KMS-11 (cell line): ENCODE results near the gene BRMS1L.
"Not testable (repeated sequence)": the region's sequence is repeated elsewhere in the genome, so short reads cannot be mapped to it uniquely, and the experiment has no call there.

Experiments used
- H2AFZ ChIP-seq: fragments of 200-600 bp; sonication (generic); 2 replicates; pipeline ENCODE4 v1.6.1; 2016; ENCODE audit warnings: antibody characterized with exemption, mixed run types, low read depth
- H3K27ac ChIP-seq: fragments of 200-600 bp; sonication (generic); 2 replicates; pipeline ENCODE4 v1.6.1; 2016; ENCODE audit warnings: mild to moderate bottlenecking, mixed run types
- H3K27me3 ChIP-seq: fragments of 200-600 bp; sonication (generic); 2 replicates; pipeline ENCODE4 v1.6.1; 2017; ENCODE audit warnings: mild to moderate bottlenecking, low read depth, mixed run types, moderate library complexity; ENCODE audit not compliant: insufficient read depth
- H3K36me3 ChIP-seq: fragments of 200-600 bp; sonication (generic); 2 replicates; pipeline ENCODE4 v1.6.1; 2017; ENCODE audit warnings: mild to moderate bottlenecking, mixed run types; ENCODE audit not compliant: insufficient read depth
- H3K4me1 ChIP-seq: fragments of 200-600 bp; sonication (generic); 2 replicates; pipeline ENCODE4 v1.6.1; 2016; ENCODE audit warnings: mild to moderate bottlenecking, low read depth, mixed run types; ENCODE audit not compliant: poor library complexity, severe bottlenecking
- H3K4me2 ChIP-seq: fragments of 200-600 bp; sonication (generic); 2 replicates; pipeline ENCODE4 v1.7.0; 2016; ENCODE audit warnings: mild to moderate bottlenecking, mixed run types
- H3K4me3 ChIP-seq: fragments of 200-600 bp; sonication (generic); IDR thresholded peaks from 2 replicates; pipeline ENCODE4 v1.6.1; 2017; ENCODE audit warnings: low read depth, low read length, mixed read lengths; ENCODE audit not compliant: insufficient read depth
- H3K79me2 ChIP-seq: fragments of 200-600 bp; sonication (generic); 2 replicates; pipeline ENCODE4 v1.6.1; 2016; ENCODE audit warnings: low read depth, mixed run types; ENCODE audit not compliant: insufficient read depth
- H3K9ac ChIP-seq: fragments of 200-600 bp; sonication (generic); 2 replicates; pipeline ENCODE4 v1.6.1; 2016; ENCODE audit warnings: mild to moderate bottlenecking, mixed run types
- H4K20me1 ChIP-seq: fragments of 200-600 bp; sonication (generic); 2 replicates; pipeline ENCODE4 v1.6.1; 2016; ENCODE audit warnings: mild to moderate bottlenecking, mixed run types; ENCODE audit not compliant: insufficient read depth
- TF ChIP-seq, protein P1 (sequence below): fragments of 200-600 bp; sonication (generic); conservative IDR thresholded peaks from 2 replicates; pipeline ENCODE4 v1.6.1; 2017; ENCODE audit warnings: low read depth, mild to moderate bottlenecking, antibody characterized with exemption, low read length, moderate library complexity, mixed read lengths

Gene BRMS1L

DNA sequence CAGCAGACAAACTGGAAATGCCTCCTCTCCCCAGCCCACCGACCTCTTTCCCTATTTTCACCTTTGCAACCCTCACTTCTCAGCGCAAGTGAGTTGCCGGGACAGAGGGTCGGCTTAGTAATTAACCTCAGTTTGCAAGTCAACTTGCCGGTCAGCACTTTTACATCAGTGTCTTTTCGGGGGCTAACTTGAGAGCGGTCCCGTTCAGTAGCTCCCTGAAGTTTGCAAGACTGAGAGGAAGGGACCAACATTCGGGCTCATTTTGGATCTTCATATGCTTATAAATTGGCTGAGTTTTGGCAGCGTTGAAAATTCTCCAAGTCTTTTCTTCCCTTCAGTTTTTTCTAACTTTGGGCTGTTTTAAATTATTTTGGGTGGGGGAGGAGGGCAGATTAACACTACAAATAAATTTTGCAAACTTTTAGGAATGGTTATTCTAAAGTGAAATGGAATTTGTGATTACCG is 846 bp downstream of the BRMS1L start:
- TF ChIP-seq, protein P1, sequence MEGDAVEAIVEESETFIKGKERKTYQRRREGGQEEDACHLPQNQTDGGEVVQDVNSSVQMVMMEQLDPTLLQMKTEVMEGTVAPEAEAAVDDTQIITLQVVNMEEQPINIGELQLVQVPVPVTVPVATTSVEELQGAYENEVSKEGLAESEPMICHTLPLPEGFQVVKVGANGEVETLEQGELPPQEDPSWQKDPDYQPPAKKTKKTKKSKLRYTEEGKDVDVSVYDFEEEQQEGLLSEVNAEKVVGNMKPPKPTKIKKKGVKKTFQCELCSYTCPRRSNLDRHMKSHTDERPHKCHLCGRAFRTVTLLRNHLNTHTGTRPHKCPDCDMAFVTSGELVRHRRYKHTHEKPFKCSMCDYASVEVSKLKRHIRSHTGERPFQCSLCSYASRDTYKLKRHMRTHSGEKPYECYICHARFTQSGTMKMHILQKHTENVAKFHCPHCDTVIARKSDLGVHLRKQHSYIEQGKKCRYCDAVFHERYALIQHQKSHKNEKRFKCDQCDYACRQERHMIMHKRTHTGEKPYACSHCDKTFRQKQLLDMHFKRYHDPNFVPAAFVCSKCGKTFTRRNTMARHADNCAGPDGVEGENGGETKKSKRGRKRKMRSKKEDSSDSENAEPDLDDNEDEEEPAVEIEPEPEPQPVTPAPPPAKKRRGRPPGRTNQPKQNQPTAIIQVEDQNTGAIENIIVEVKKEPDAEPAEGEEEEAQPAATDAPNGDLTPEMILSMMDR: no peak
- Histone ChIP-seq H3K79me2 (peaks cover 17% of the 10 kb centered on the region; the same call in 1 of the 2 replicates), H3K9ac (no peak overlapping the region; the same call in 1 of the 2 replicates), H3K27me3 (no peaks in the 10 kb centered on the region), H3K4me2 (peak overlapping the region; percentile 58), H3K27ac (no peak overlapping the region), H3K36me3 (no peaks in the 10 kb centered on the region), H3K4me1 (peaks cover 4% of the 10 kb centered on the region), H4K20me1 (no peaks in the 10 kb centered on the region), H2AFZ (peak overlapping the region; percentile 55; the same call in 1 of the 2 replicates), H3K4me3 (no peak overlapping the region)

DNA sequence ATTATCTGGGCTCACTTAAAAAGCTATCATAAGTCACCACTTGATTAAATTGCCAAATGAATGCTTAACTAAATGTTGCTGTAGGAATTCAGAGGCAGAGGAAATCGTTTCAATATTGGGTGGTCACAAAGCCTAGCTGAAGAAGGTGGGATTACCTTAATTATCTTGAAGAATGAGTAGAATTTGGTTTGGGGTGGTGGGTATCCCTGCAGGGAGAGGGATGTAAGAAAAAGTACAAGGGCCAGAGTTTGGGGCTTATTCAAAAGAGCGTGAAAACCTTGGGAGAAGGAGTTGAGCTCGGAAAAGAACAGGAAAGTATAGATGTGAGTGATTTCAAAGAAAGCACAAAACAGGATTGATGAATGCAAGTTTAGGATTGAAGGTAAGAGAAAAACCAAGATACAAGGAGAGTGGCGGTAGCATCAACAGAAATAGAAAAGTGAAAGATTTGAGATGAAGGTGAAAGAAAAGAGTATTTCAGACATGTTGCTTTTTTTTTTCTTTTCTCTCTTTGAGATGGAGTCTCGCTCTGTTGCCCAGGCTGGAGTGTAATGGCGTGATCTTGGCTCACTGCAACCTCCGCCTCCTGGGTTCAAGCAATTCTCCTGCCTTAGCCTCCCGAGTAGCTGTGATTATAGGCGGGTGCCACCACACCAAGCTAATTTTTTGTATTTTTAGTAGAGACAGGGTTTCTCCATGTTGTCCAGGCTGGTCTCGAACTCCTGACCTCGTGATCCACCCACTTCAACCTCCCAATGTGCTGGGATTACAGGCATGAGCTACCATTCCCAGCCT is 1.7 kb downstream of the BRMS1L start:
- Histone ChIP-seq H3K27ac (no peak overlapping the region), H3K4me3 (no peak overlapping the region), H3K9ac (no peak overlapping the region), H3K36me3 (no peaks in the 10 kb centered on the region), H3K27me3 (no peaks in the 10 kb centered on the region), H2AFZ (no peak overlapping the region), H3K4me2 (peak overlapping the region; percentile 58), H3K4me1 (peaks cover 4% of the 10 kb centered on the region), H4K20me1 (no peaks in the 10 kb centered on the region), H3K79me2 (peaks cover 17% of the 10 kb centered on the region; the same call in 1 of the 2 replicates)
- TF ChIP-seq, protein P1: no peak

DNA sequence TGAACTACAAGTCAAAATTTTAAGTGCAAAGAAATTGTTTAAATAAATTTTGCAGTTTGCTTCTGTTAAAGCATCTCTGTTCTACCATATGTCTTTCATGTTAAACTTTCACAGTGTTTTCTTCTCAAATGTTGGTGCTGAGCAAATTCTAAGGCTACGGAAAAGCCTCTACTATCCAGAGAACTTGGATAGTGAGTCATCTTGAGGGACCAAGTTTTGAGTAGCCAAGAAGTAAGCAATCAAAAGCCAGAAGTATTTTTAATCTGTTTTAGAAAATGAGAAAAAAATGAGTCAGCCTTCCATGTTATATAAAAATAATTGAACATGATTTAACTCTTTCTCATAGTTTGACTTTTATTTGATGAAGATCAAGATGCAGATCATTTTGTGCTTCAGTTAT is 3.3 kb downstream of the BRMS1L start:
- Histone ChIP-seq H3K27ac (no peak overlapping the region), H3K9ac (no peak overlapping the region)
- TF ChIP-seq, protein P1: no peak

DNA sequence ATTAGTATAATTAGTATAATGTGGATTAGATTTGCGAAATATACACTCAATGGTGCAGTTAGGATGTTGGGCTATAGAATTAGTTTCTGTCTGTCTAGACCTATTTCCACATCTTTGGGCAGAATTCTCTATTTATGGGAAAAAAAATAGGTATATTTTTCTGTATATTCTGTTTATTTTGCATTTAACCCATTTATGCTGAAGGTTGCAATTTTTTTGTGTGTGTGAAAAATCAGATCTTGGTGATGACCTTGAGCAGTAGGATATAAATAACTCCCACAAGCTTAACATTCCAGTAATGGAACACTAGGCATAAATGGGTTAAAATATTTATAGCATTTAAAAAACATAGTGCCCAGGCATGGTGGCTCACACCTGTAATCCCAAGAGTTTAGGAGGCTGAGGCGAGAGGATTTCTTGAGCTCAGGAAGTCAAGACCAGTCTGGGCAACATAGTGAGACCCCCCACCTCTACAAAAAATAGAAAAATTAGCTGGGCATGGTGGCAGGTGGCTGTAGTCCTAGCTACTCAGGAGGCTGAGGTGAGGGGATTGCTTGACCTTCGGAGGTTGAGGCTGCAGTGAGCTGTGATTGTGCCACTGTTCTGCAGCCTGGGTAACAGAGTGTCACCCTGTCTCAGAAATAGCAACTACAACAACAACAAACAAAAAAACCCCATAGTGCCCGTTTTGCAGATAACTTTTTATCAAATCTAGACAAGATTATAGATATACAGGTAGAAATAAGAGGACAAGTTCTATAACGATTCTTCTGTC is 9.3 kb downstream of the BRMS1L start:
- no peaks in the 10 kb centered on the region for H3K27me3 ChIP-seq
- H3K9ac ChIP-seq: no peak overlapping the region
- H3K79me2 ChIP-seq: no peaks in the 10 kb centered on the region; the same call in 1 of the 2 replicates
- H2AFZ ChIP-seq: no peak overlapping the region
- H3K4me1 ChIP-seq: no peaks in the 10 kb centered on the region
- no peak overlapping the region for H3K4me3 ChIP-seq
- TF ChIP-seq, protein P1: no peak
- no peak overlapping the region for H3K27ac ChIP-seq
- H4K20me1 ChIP-seq: no peaks in the 10 kb centered on the region
- H3K4me2 ChIP-seq: no peak overlapping the region
- H3K36me3 ChIP-seq: no peaks in the 10 kb centered on the region

More for the DNA sequence above, 3.3 kb downstream of the BRMS1L start:
- Histone ChIP-seq H3K79me2 (peaks cover 17% of the 10 kb centered on the region; the same call in 1 of the 2 replicates), H3K27me3 (no peaks in the 10 kb centered on the region), H3K4me3 (no peak overlapping the region), H3K4me1 (peaks cover 4% of the 10 kb centered on the region), H4K20me1 (no peaks in the 10 kb centered on the region), H2AFZ (no peak overlapping the region), H3K4me2 (no peak overlapping the region), H3K36me3 (no peaks in the 10 kb centered on the region)

DNA sequence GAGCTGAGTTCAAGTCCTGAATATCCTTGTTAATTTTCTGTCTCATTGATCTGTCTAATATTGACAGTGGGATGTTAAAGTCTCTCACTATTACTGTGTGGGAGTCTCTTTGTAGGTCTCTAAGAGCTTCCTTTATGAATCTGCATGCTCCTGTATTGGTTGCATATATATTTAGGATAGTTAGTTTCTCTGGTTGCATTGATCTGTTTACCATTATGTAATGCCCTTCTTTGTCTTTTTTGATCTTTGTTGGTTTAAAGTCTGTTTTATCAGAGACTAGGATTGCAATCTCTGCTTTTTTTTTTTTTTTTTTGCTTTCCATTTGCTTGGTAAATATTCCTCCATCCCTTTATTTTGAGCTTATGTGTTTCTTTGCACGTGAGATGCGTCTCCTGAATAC is 15.6 kb downstream of the BRMS1L start:
- H3K79me2 ChIP-seq, H3K36me3 ChIP-seq, H3K4me3 ChIP-seq: not testable (repeated sequence)

DNA sequence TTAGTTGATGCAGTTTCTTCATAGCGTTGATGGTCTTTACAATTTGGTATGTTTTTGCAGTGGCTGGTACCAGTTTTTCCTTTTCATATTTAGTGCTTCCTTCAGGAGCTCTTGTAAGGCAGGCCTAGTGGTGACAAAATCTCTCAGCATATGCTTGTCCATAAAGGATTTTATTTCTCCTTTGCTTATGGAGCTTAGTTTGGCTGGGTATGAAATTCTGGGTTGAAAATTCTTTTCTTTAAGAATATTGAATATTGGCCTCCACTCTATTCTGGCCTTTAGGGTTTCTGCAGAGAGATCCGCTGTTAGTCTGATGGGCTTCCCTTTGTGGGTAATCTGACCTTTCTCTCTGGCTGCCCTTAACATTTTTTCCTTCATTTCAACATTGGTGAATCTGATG is 16.1 kb downstream of the BRMS1L start:
- not testable (repeated sequence) for H3K27me3 ChIP-seq, H4K20me1 ChIP-seq, H3K27ac ChIP-seq, H2AFZ ChIP-seq, H3K4me3 ChIP-seq, H3K36me3 ChIP-seq, H3K79me2 ChIP-seq, H3K4me2 ChIP-seq, H3K9ac ChIP-seq
- H3K4me1 ChIP-seq: peaks cover 20% of the 10 kb centered on the region

More for the DNA sequence above, 15.6 kb downstream of the BRMS1L start:
- H2AFZ ChIP-seq, H3K4me2 ChIP-seq, H3K9ac ChIP-seq, H3K27me3 ChIP-seq, H3K27ac ChIP-seq, H4K20me1 ChIP-seq: not testable (repeated sequence)
- peaks cover 14% of the 10 kb centered on the region for H3K4me1 ChIP-seq
